ENCODE data around the gene PKNOX1. TPM values are rescaled to one million over a fixed set of nuclear protein-coding genes. Genes with fewer than 3 reads are reported as not detected.
"Not testable (repeated sequence)": the region's sequence is repeated elsewhere in the genome, so short reads cannot be mapped to it uniquely, and the experiment has no call there.

PKNOX1 gene
- total RNA-seq, 1 experiment from 2014 or later = 16.5 TPM

DNA sequence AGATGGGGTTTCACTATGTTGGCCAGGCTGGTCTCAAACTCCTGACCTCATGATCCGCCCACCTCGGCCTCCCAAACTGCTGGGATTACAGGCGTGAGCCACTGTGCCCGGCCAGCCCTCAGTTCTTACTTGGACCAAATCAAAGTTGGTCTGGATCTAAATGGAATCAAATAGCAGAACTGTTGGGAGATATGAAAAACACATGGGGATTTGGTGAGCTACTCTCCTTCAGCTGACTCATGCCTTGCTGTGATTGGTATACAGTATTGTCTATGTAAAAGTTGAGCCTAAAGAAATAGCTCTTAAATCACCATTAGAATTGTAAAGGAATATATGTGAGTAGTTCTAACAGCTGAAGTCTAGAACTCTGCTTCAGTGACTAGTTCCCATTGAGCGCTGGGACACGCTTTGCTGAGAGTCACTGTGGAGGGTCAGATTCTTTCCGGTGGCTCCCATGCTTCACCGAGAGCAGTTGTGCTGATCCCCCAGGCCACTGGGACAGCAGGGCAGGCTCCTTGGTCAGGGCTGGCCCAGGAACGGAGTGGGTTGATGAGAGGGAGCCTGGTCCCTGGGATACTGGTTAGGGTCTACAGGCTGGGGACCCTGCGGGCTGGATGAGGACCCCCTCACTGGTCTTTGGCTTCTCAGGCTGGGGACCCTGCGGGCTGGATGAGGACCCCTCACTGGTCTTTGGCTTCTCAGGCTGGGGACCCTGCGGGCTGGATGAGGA, 14.0 kb downstream of the PKNOX1 start:
- intact Hi-C loops (cut with micrococcal nuclease; ENCODE audit: unreplicated experiment) (no loop called here), in situ Hi-C loops (cut with HindIII; ENCODE audit: low pct_unique_long_range_greater_than_20kb, low sequenced_read_pairs) (no loop called here)
- ATAC-seq = no peak
- Histone ChIP-seq H3K4me1 (ENCODE audit: control insufficient read depth, insufficient read depth, low read length) (peaks cover 6% of the 10 kb centered on the region), H3K27ac (ENCODE audit: low read length) (no peak overlapping the region), H3K4me3 (ENCODE audit: low read depth in 2 of 2, low read length in 2 of 2) (no peak overlapping the region), H3K36me3 (ENCODE audit: control insufficient read depth, insufficient read depth, low read length) (no peaks in the 10 kb centered on the region), H3K27me3 (ENCODE audit: control insufficient read depth, insufficient read depth, low read length) (no peaks in the 10 kb centered on the region), H3K9me3 (ENCODE audit: control insufficient read depth, insufficient read depth, low read depth, low read length) (no peaks in the 10 kb centered on the region)
- ChIA-PET CTCF (no interaction called here), POLR2A (interaction anchor here (0.6 kb wide), 1 partner anchor 11 kb away, joined by 12 read pairs; no protein-coding TSS in a partner anchor)
- no peak for DNase-seq (ENCODE audit: low read depth, low spot score)
- TF ChIP-seq, protein P1, sequence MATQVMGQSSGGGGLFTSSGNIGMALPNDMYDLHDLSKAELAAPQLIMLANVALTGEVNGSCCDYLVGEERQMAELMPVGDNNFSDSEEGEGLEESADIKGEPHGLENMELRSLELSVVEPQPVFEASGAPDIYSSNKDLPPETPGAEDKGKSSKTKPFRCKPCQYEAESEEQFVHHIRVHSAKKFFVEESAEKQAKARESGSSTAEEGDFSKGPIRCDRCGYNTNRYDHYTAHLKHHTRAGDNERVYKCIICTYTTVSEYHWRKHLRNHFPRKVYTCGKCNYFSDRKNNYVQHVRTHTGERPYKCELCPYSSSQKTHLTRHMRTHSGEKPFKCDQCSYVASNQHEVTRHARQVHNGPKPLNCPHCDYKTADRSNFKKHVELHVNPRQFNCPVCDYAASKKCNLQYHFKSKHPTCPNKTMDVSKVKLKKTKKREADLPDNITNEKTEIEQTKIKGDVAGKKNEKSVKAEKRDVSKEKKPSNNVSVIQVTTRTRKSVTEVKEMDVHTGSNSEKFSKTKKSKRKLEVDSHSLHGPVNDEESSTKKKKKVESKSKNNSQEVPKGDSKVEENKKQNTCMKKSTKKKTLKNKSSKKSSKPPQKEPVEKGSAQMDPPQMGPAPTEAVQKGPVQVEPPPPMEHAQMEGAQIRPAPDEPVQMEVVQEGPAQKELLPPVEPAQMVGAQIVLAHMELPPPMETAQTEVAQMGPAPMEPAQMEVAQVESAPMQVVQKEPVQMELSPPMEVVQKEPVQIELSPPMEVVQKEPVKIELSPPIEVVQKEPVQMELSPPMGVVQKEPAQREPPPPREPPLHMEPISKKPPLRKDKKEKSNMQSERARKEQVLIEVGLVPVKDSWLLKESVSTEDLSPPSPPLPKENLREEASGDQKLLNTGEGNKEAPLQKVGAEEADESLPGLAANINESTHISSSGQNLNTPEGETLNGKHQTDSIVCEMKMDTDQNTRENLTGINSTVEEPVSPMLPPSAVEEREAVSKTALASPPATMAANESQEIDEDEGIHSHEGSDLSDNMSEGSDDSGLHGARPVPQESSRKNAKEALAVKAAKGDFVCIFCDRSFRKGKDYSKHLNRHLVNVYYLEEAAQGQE (IDR thresholded peaks at IDR 0.05; ENCODE audit: insufficient read depth in 1 of 2, low read depth in 2 of 2, low read length in 1 of 2) = no peak
- no peak for TF ChIP-seq TCF7L2 (IDR thresholded peaks at IDR 0.05; ENCODE audit: low read depth, low read length)
- no peak for TF ChIP-seq SIN3A (IDR thresholded peaks at IDR 0.05; ENCODE audit: borderline replicate concordance, insufficient read depth, low read depth, low read length)
- TF ChIP-seq POLR2AphosphoS5 (IDR thresholded peaks at IDR 0.05; ENCODE audit: low read depth, low read length) = no peak
- TF ChIP-seq, protein P2, sequence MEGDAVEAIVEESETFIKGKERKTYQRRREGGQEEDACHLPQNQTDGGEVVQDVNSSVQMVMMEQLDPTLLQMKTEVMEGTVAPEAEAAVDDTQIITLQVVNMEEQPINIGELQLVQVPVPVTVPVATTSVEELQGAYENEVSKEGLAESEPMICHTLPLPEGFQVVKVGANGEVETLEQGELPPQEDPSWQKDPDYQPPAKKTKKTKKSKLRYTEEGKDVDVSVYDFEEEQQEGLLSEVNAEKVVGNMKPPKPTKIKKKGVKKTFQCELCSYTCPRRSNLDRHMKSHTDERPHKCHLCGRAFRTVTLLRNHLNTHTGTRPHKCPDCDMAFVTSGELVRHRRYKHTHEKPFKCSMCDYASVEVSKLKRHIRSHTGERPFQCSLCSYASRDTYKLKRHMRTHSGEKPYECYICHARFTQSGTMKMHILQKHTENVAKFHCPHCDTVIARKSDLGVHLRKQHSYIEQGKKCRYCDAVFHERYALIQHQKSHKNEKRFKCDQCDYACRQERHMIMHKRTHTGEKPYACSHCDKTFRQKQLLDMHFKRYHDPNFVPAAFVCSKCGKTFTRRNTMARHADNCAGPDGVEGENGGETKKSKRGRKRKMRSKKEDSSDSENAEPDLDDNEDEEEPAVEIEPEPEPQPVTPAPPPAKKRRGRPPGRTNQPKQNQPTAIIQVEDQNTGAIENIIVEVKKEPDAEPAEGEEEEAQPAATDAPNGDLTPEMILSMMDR (IDR thresholded peaks at IDR 0.05) = no peak
- BruUV-seq (replicated peaks) = no TSS peak

DNA sequence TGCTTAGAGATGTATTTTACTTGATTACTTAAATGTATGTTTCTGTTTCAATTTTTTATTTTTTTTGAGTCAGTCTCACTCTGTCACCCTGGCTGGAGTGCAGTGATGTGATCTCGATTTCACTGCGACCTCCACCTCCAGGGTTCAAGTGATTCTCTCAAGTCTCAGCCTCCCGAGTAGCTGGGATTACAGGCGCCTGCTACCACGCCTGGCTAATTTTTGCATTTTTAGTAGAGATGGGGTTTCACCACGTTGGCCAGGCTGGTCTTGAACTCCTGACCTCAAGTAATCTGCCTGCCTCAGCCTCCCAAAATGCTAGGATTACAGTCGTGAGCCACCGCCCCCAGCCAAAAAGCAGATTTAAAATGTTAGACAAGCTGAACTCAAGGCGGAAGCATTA, 15.0 kb downstream of the PKNOX1 start:
- H3K4me1 ChIP-seq (ENCODE audit: control insufficient read depth, insufficient read depth, low read length); POLR2A ChIA-PET; H3K27me3 ChIP-seq (ENCODE audit: control insufficient read depth, insufficient read depth, low read length); H3K4me3 ChIP-seq (ENCODE audit: low read depth in 2 of 2, low read length in 2 of 2); intact Hi-C loops (cut with micrococcal nuclease; ENCODE audit: unreplicated experiment); ATAC-seq; H3K27ac ChIP-seq (ENCODE audit: low read length); BruUV-seq (replicated peaks); DNase-seq (ENCODE audit: low read depth, low spot score); H3K9me3 ChIP-seq (ENCODE audit: control insufficient read depth, insufficient read depth, low read depth, low read length); H3K36me3 ChIP-seq (ENCODE audit: control insufficient read depth, insufficient read depth, low read length); in situ Hi-C loops (cut with HindIII; ENCODE audit: low pct_unique_long_range_greater_than_20kb, low sequenced_read_pairs): not testable (repeated sequence)
- CTCF ChIA-PET = interaction anchor here (0.6 kb wide), 1 partner anchor 1350 kb away, joined by 3 read pairs; the partner anchor contains the start of gene CFAP410

All from Panc1 (cell line).